ENCODE results near the gene HSPB2. TPM values are rescaled to one million over a fixed set of nuclear protein-coding genes. Genes with fewer than 3 reads are reported as not detected.

HSPB2 gene
- total RNA-seq, 1 experiment from 2014 or later: not detected

Small RNAs within 50 kb of the gene (small RNA-seq; reads per million reads assigned to genes)
- not detected for gene C11orf52
- not detected for gene GNG5P3
- not detected for gene RNA5SP351
- 0.43 reads per million for gene RPL37AP8

Other genes with a start within 250 kb of the HSPB2 start
- 25.9 and 28.7 TPM in 2 replicates for gene PPP2R1B, start 146.3 kb upstream of the HSPB2 start, total RNA-seq (2014; rRNA removed; shearing (Covaris generic))
- gene ALG9, start 41.2 kb upstream of the HSPB2 start, total RNA-seq (2014; rRNA removed; shearing (Covaris generic)): 16.5 and 23.9 TPM in 2 replicates
- 1.8 and 3.1 TPM in 2 replicates for gene FDXACB1, start 33.6 kb upstream of the HSPB2 start, total RNA-seq (2014; rRNA removed; shearing (Covaris generic))
- 8.8 and 11.9 TPM in 2 replicates for gene CFAP68, start 33.2 kb upstream of the HSPB2 start, total RNA-seq (2014; rRNA removed; shearing (Covaris generic))
- gene CRYAB, start 964 bp upstream of the HSPB2 start, total RNA-seq (2014; rRNA removed; shearing (Covaris generic)): not detected in 2 replicates
- 4.3 and 6.3 TPM in 2 replicates for gene C11orf52, start 6.2 kb downstream of the HSPB2 start, total RNA-seq (2014; rRNA removed; shearing (Covaris generic))
- 2.0 and 2.6 TPM in 2 replicates for gene DIXDC1, start 24.6 kb downstream of the HSPB2 start, total RNA-seq (2014; rRNA removed; shearing (Covaris generic))
- 37.2 and 42.4 TPM in 2 replicates for gene DLAT, start 112.7 kb downstream of the HSPB2 start, total RNA-seq (2014; rRNA removed; shearing (Covaris generic))
- gene PIH1D2, start 161.3 kb downstream of the HSPB2 start, total RNA-seq (2014; rRNA removed; shearing (Covaris generic)): 0.52 and 0.97 TPM in 2 replicates
- 11.0 and 13.4 TPM in 2 replicates for gene NKAPD1, start 161.6 kb downstream of the HSPB2 start, total RNA-seq (2014; rRNA removed; shearing (Covaris generic))
- gene TIMM8B, start 174.0 kb downstream of the HSPB2 start, total RNA-seq (2014; rRNA removed; shearing (Covaris generic)): 212 and 216 TPM in 2 replicates
- gene SDHD, start 174.1 kb downstream of the HSPB2 start, total RNA-seq (2014; rRNA removed; shearing (Covaris generic)): 144 and 195 TPM in 2 replicates